Dermis blood vessel endothelial cell (primary cell): Measurements from ENCODE around the gene KLHDC7A. TPM values are rescaled to one million over a fixed set of nuclear protein-coding genes. Genes with fewer than 3 reads are reported as not detected.

ENCODE experiments used
- DNase-seq: peaks from one replicate; pipeline ENCODE4 v3.0.0; 2010
- total RNA-seq: library from RNA; depleted of rRNA; stranded (reverse); fragments of >200 nt; gene quantifications from 2 replicates; pipeline ENCODE4 v1.2.3, GENCODE V29; 2014

KLHDC7A gene
- total RNA-seq, 1 donor from 2014 or later = 0.17 TPM

GRCh38 chr1:18473195-18473815 is 7.4 kb upstream of the KLHDC7A start:
- DNase-seq = no peak

GRCh38 chr1:18474559-18475175 is 6.1 kb upstream of the KLHDC7A start:
- DNase-seq = no peak

GRCh38 chr1:18475234-18475905 is 5.4 kb upstream of the KLHDC7A start:
- DNase-seq = no peak

- no peak for DNase-seq
These were observed 1.3 kb upstream of the KLHDC7A start for GRCh38 chr1:18479454-18479853.

- DNase-seq = no peak
These were observed 625 bp downstream of the KLHDC7A start for GRCh38 chr1:18481190-18481920.

GRCh38 chr1:18481921-18482701 is 1.4 kb downstream of the KLHDC7A start:
- DNase-seq = no peak

GRCh38 chr1:18482721-18483425 is 2.1 kb downstream of the KLHDC7A start:
- DNase-seq = no peak

- DNase-seq = no peak
These were observed 3.5 kb downstream of the KLHDC7A start for GRCh38 chr1:18484276-18484675.

- DNase-seq = no peak
These were observed 4.0 kb downstream of the KLHDC7A start for GRCh38 chr1:18484721-18485120.

GRCh38 chr1:18485227-18485626 is 4.5 kb downstream of the KLHDC7A start:
- no peak for DNase-seq

GRCh38 chr1:18486195-18486594 is 5.5 kb downstream of the KLHDC7A start:
- DNase-seq = no peak

GRCh38 chr1:18489417-18490143 is 8.8 kb downstream of the KLHDC7A start:
- no peak for DNase-seq

- no peak for DNase-seq
These were observed 10.4 kb downstream of the KLHDC7A start for GRCh38 chr1:18491168-18491567.

- DNase-seq = no peak
These were observed 13.6 kb downstream of the KLHDC7A start for GRCh38 chr1:18494304-18494703.

- no peak for DNase-seq
These were observed 14.9 kb downstream of the KLHDC7A start for GRCh38 chr1:18495635-18496034.

- DNase-seq = no peak
These were observed 15.3 kb downstream of the KLHDC7A start for GRCh38 chr1:18496056-18496455.

- DNase-seq = no peak
These were observed 15.9 kb downstream of the KLHDC7A start for GRCh38 chr1:18496497-18497235.

- no peak for DNase-seq
These were observed 21.1 kb downstream of the KLHDC7A start for GRCh38 chr1:18501833-18502232.

- DNase-seq = no peak
These were observed 23.9 kb downstream of the KLHDC7A start for GRCh38 chr1:18504609-18505008.

- no peak for DNase-seq
These were observed 24.9 kb downstream of the KLHDC7A start for GRCh38 chr1:18505666-18506065.

- no peak for DNase-seq
These were observed 27.4 kb downstream of the KLHDC7A start for GRCh38 chr1:18508084-18508483.
